ENCODE measurements around the gene PTGER3. TPM values are rescaled to one million over a fixed set of nuclear protein-coding genes. Genes with fewer than 3 reads are reported as not detected.

Gene PTGER3
- 100 to 1,000 TPM in 1 of 4 donors, 10 to 100 TPM in 3; 79.5 to 143 (median 88.6) TPM for total RNA-seq

- intact Hi-C loops (cut with DNase I; ENCODE audit: low total_unique reads) = no loop called here
- TF ChIP-seq CTCF (IDR thresholded peaks at IDR 0.05) = no peak
- TF ChIP-seq POLR2A (IDR thresholded peaks at IDR 0.05) = no peak
- WGBS, 2 donors = 8 to 9% methylated on average over 33 to 38 of the region's 56 CpGs
- peak within 1 kb of the TSS; percentile 62 for H3K4me3 ChIP-seq (ENCODE audit: low read depth, poor library complexity, severe bottlenecking)
- DNase-seq (ENCODE audit: low spot score in 2 of 2) = peak; percentile 72 to 94
Measured at GRCh38 chr1:71047635-71048607, at the start of gene PTGER3. PTGER3 (minus strand) TSS chr1:71047816; CDS start chr1:71047577, 239 bp downstream.

- no peak for TF ChIP-seq POLR2A (IDR thresholded peaks at IDR 0.05)
- TF ChIP-seq CTCF (IDR thresholded peaks at IDR 0.05) = no peak
- 94% methylated on average over 2 of the region's 2 CpGs for WGBS, 2 donors
- H3K4me3 ChIP-seq (ENCODE audit: low read depth, poor library complexity, severe bottlenecking) = no peak overlapping the region
- no peak for DNase-seq (ENCODE audit: low spot score in 2 of 2)
- intact Hi-C loops (cut with DNase I; ENCODE audit: low total_unique reads) = no loop called here
Measured at GRCh38 chr1:71094913-71095312, 47.3 kb upstream of the PTGER3 start.

GRCh38 chr1:71093938-71094337, 46.3 kb upstream of the PTGER3 start:
- no peak overlapping the region for H3K4me3 ChIP-seq (ENCODE audit: low read depth, poor library complexity, severe bottlenecking)
- whole genome bisulfite sequencing, 2 donors = 69 to 82% methylated on average over 1 of the region's 1 CpG
- TF ChIP-seq CTCF (IDR thresholded peaks at IDR 0.05) (no peak), POLR2A (IDR thresholded peaks at IDR 0.05) (no peak)

GRCh38 chr1:71089536-71090270, 42.1 kb upstream of the PTGER3 start:
- 71 to 73% methylated on average over 6 of the region's 6 CpGs for WGBS, 2 donors
- TF ChIP-seq POLR2A (IDR thresholded peaks at IDR 0.05) (no peak), CTCF (IDR thresholded peaks at IDR 0.05) (no peak)
- intact Hi-C loops (cut with DNase I; ENCODE audit: low total_unique reads) = no loop called here
- H3K4me3 ChIP-seq (ENCODE audit: low read depth, poor library complexity, severe bottlenecking) = no peak overlapping the region
- DNase-seq (ENCODE audit: low spot score in 2 of 2) = no peak

More at GRCh38 chr1:71093938-71094337, 46.3 kb upstream of the PTGER3 start:
- DNase-seq (ENCODE audit: low spot score in 2 of 2) = no peak
- intact Hi-C loops (cut with DNase I; ENCODE audit: low total_unique reads) = no loop called here

GRCh38 chr1:71088645-71089287, 41.1 kb upstream of the PTGER3 start:
- TF ChIP-seq POLR2A (IDR thresholded peaks at IDR 0.05) (no peak), CTCF (IDR thresholded peaks at IDR 0.05) (no peak)
- 93 to 94% methylated on average over 5 of the region's 5 CpGs for WGBS, 2 donors
- intact Hi-C loops (cut with DNase I; ENCODE audit: low total_unique reads) = no loop called here
- no peak for DNase-seq (ENCODE audit: low spot score in 2 of 2)
- H3K4me3 ChIP-seq (ENCODE audit: low read depth, poor library complexity, severe bottlenecking) = no peak overlapping the region
